Ascending aorta (tissue), 2 donors: ENCODE results near the gene GPX4. TPM values are rescaled to one million over a fixed set of nuclear protein-coding genes. Genes with fewer than 3 reads are reported as not detected.

ENCODE experiments used
- DNase-seq, 2 donors: peaks; one replicate each; pipeline ENCODE4 v3.0.0-alpha.2; 2019; ENCODE audit warnings: low spot score in 2 of 2
- H3K27ac ChIP-seq, 2 donors: fragments of 200-600 bp; sonication (generic); one replicate each; pipeline ENCODE4 v1.5.1; 2016 to 2017; ENCODE audit warnings: mild to moderate bottlenecking in 1 of 2
- H3K27me3 ChIP-seq: fragments of 200-600 bp; sonication (generic); one replicate; pipeline ENCODE4 v1.5.1; 2017
- H3K36me3 ChIP-seq, 2 donors: fragments of 200-600 bp; sonication (generic); one replicate each; pipeline ENCODE4 v1.5.1; 2016
- H3K4me1 ChIP-seq, 2 donors: fragments of 200-600 bp; sonication (generic); one replicate each; pipeline ENCODE4 v1.5.1; 2016 to 2017; ENCODE audit warnings: mild to moderate bottlenecking in 1 of 2
- H3K4me3 ChIP-seq, 2 donors: fragments of 200-600 bp; sonication (generic); one replicate each; pipeline ENCODE4 v1.5.1; 2016 to 2017; ENCODE audit warnings: mild to moderate bottlenecking in 1 of 2
- H3K9me3 ChIP-seq, 2 donors: fragments of 200-600 bp; sonication (generic); one replicate each; pipeline ENCODE4 v1.5.1; 2016
- intact Hi-C: fragments of 100-400 bp; cut with DNase I; formaldehyde crosslinking; loops from one replicate; pipeline ENCODE4 v1.15.1; 2023
- total RNA-seq: library from RNA; depleted of rRNA; stranded (reverse); fragments of >200 nt; gene quantifications from one replicate; pipeline ENCODE4 v1.1.0, GENCODE V29; 2016
- TF ChIP-seq, protein P1 (sequence below), 3 experiments: fragments of 200-600 bp in 2 of 3; fragments of 450-650 bp in 1 of 3; sonication (generic) in 2 of 3; IDR thresholded peaks; one replicate each; pipeline ENCODE4 v1.5.1; 2016 to 2019; ENCODE audit warnings: antibody characterized with exemption in 3 of 3, mild to moderate bottlenecking in 1 of 3, moderate library complexity in 1 of 3

Gene GPX4
- total RNA-seq, 1 donor from 2014 or later = 348 TPM

DNA sequence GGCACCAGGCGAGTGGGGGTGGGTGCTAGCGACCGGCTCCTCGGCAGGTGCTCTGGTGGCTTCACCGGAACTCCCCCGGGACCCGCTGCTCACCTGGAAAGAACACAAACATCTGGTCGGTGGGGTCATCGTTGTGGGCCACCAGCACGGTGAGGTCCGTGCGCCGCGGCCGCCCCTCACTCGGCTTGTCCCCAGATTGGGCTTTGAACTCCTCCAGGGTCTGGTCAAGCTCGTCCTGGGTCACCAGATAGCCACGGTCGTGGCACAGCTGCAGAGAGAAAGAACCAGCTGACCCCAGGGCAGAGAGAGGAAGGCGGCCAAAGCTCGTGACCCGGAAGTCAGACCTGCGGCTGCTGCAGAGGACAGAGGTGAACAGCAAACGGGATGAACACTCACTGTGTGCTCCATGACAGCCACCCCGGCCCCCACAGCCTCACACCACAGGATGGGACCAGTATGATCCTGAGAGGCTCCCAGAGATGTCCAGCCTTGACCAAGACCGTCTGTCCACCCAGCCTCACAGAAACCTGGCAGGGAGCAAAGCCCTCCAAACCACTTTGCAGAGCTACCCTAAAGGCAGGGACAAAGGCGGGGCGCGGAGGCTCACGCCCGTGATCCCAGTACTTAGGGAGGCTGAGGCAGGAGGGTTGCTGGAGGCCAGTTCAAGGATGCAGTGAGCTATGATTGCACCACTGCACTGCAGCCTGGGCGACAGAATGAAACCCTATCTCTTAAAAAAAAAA lies 9.8 kb upstream of the GPX4 start:
- peaks cover 12 to 22% of the 10 kb centered on the region in 2 donors for H3K4me1 ChIP-seq
- intact Hi-C loops = loop anchor here (2.0 kb wide), 1 partner anchor 67 kb away; the partner anchor contains the start of gene CNN2
- no peak overlapping the region for H3K27ac ChIP-seq

DNA sequence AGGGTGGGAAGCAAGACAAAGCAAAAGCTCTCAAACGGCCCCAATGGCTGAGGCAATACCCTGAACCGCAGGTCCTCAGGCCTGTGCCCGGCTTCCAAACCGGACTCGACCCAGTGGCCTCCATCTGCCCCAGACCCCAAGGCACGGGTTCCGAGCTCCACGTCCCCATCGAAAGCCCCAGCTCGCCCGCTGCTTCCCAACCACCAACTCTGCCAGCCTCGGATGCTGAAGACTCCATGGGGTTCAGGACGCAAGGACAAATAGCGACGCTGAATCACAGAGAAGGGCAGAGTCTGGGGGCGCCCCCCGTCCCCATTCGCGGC lies 9.2 kb upstream of the GPX4 start:
- no peak for DNase-seq
- peaks cover 15 to 24% of the 10 kb centered on the region in 2 donors for H3K4me1 ChIP-seq
- no peaks in the 10 kb centered on the region for H3K9me3 ChIP-seq
- intact Hi-C loops = loop anchor here (2.0 kb wide), 1 partner anchor 68 kb away; the partner anchor contains the start of gene CNN2
- TF ChIP-seq, protein P1, sequence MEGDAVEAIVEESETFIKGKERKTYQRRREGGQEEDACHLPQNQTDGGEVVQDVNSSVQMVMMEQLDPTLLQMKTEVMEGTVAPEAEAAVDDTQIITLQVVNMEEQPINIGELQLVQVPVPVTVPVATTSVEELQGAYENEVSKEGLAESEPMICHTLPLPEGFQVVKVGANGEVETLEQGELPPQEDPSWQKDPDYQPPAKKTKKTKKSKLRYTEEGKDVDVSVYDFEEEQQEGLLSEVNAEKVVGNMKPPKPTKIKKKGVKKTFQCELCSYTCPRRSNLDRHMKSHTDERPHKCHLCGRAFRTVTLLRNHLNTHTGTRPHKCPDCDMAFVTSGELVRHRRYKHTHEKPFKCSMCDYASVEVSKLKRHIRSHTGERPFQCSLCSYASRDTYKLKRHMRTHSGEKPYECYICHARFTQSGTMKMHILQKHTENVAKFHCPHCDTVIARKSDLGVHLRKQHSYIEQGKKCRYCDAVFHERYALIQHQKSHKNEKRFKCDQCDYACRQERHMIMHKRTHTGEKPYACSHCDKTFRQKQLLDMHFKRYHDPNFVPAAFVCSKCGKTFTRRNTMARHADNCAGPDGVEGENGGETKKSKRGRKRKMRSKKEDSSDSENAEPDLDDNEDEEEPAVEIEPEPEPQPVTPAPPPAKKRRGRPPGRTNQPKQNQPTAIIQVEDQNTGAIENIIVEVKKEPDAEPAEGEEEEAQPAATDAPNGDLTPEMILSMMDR (IDR thresholded peaks at IDR 0.05) = no peak
- H3K4me3 ChIP-seq = peak overlapping the region; percentile 81 to 96
- H3K27ac ChIP-seq = peak overlapping the region in 1 of 2 donors; percentile 42
- no peaks in the 10 kb centered on the region for H3K27me3 ChIP-seq
- H3K36me3 ChIP-seq = peaks cover 20 to 22% of the 10 kb centered on the region in 2 donors

More for the DNA sequence above, 9.8 kb upstream of the GPX4 start:
- Histone ChIP-seq H3K4me3 (peak overlapping the region; percentile 81 to 96), H3K27me3 (no peaks in the 10 kb centered on the region), H3K9me3 (no peaks in the 10 kb centered on the region), H3K36me3 (peaks cover 22 to 28% of the 10 kb centered on the region in 2 donors)
- TF ChIP-seq, protein P1 (IDR thresholded peaks at IDR 0.05) = no peak
- no peak for DNase-seq

DNA sequence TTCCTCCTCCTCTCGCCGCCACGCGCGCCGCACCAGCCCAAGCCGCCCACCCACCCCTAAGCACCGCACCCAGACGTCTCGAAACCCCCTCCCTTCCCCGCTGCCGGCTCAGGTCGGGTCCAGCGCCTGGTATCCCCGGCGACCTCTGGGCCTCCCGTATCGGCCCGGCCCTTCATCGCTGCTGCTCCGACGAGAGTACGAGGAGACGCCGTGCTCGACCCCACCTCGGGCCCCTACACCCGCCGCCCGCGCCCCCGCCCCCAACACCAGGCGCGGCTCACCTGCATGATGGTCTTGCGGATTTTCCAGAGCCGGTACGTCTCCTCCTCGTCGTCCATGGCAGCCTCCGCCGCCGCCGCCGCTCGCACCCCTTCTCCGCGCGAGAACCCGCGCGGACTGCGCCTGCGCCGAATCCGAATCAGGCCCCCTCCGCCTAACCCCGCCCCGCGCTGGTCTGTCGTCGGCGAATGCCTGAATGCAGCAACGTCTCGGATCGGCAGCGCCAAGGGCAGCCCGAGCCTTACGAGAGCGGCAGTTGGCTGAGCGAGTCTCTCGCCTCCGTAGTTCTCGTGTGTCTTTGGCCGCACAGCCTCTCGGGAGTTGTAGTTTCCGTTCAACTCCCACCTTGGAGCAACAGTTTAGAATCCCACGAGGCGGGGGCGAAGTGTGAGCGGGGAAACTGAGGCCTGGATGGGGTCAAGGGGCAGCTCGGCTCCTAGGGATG lies 8.7 kb upstream of the GPX4 start, which contains the start of gene POLR2E:
Gene POLR2E (minus strand): TSS at position 398 of the 724 bp plus-strand sequence. CDS start 60 bp downstream, at position 338.
- intact Hi-C loops = loop anchor here (1.0 to 2.0 kb wide), 2 partner anchors 55 to 68 kb away; partner anchors contain the start of genes ABCA7 and CNN2
- TF ChIP-seq, protein P1 (IDR thresholded peaks at IDR 0.05) = no peak
- Histone ChIP-seq H3K36me3 (peaks cover 16 to 17% of the 10 kb centered on the region in 2 donors), H3K4me3 (peak within 1 kb of the TSS; percentile 81 to 96), H3K4me1 (peaks cover 15 to 29% of the 10 kb centered on the region in 2 donors), H3K27ac (peak within 1 kb of the TSS; percentile 42 to 58), H3K9me3 (no peaks in the 10 kb centered on the region), H3K27me3 (no peaks in the 10 kb centered on the region)
- DNase-seq = peak; percentile 96 to 99

DNA sequence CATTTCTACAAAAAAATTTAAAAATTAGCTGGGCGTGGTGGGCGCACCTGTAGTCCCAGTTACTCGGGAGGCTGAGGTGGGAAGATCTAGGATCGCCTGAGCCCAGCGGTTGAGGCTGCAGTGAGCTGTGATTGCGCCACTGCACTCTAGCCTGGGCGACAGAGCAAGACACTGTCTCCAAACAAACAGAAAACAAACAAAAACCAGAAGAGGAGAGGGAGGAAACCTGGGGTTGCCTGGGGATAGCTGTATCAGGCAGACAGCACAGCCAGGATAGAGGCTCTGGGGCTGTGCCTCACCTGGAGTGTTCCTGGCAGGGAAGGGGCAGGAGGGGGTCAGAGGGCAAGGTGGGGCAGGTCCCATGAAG lies 6.0 kb upstream of the GPX4 start:
- Histone ChIP-seq H3K4me1 (peaks cover 29 to 45% of the 10 kb centered on the region in 2 donors), H3K36me3 (no peaks in the 10 kb centered on the region), H3K9me3 (no peaks in the 10 kb centered on the region), H3K27ac (peak overlapping the region in 1 of 2 donors; percentile 98), H3K27me3 (no peaks in the 10 kb centered on the region), H3K4me3 (no peak overlapping the region)
- TF ChIP-seq, protein P1 (IDR thresholded peaks at IDR 0.05) = no peak
- no peak for DNase-seq
- intact Hi-C loops = no loop called here

DNA sequence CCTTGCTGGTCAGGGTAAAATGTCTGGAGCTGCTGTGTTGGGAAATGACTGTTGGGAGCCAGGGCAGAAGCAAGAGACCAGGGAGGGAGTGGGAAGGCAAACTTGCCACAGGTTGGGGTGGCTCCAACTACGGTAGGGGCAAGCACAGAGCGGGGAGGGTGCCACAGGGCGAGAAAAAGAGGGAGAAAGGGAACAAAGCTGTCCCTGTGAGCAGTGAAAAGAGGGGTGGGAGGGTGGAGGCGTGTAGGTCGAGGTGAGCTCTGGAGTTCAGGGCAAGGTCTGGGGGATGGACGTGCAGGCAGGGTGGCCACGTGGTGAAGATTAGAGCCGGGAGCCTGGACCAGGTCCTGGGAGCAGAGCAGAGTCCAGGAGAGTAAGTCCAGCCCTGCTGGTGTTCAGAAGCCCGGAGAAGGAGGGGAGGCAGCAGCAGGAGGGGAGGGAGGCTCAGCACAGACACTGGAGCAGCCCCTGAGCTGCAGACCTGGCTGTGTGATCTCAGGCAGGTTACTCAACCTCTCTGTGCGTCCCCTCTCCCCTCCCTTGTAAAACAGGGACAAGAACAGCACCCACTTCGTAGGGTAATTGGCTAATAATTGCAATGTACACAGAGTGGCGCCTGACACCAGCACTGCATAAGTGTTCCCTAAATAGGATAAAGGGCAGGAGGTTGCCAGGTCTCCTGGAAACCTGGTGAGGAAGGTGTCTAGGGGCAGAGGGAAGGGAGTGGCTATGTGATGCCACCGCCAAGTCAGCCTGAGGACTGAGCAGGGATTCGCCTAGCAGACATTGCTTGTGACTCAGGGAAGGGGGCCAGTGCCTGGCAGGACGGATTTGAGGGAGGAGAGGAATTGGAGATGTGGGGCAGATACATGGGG lies 5.4 kb upstream of the GPX4 start:
- no peaks in the 10 kb centered on the region for H3K9me3 ChIP-seq

More for the DNA sequence above, 5.4 kb upstream of the GPX4 start:
- no peak for DNase-seq
- peaks cover 34 to 52% of the 10 kb centered on the region in 2 donors for H3K4me1 ChIP-seq
- H3K27me3 ChIP-seq = no peaks in the 10 kb centered on the region
- H3K27ac ChIP-seq = peak overlapping the region; percentile 98 to 99
- TF ChIP-seq, protein P1 (IDR thresholded peaks at IDR 0.05) = no peak
- no peaks in the 10 kb centered on the region for H3K36me3 ChIP-seq
- intact Hi-C loops = no loop called here
- H3K4me3 ChIP-seq = no peak overlapping the region
